IPS-15b (cell line): ENCODE data around the gene CDC42SE2.

Experiments used
- H3K27me3 ChIP-seq: one replicate; pipeline ENCODE4 v1.6.1; 2013; ENCODE audit warnings: low read length; ENCODE audit not compliant: control insufficient read depth, insufficient read depth
- H3K36me3 ChIP-seq: one replicate; pipeline ENCODE4 v1.6.1; 2013; ENCODE audit warnings: low read length; ENCODE audit not compliant: control insufficient read depth, insufficient read depth
- H3K4me1 ChIP-seq: one replicate; pipeline ENCODE4 v1.6.1; 2013; ENCODE audit warnings: mild to moderate bottlenecking, low read length; ENCODE audit not compliant: control insufficient read depth, insufficient read depth
- H3K4me3 ChIP-seq: one replicate; pipeline ENCODE4 v1.5.1; 2013; ENCODE audit warnings: low read depth, low read length
- H3K9ac ChIP-seq: one replicate; pipeline ENCODE4 v1.6.1; 2013; ENCODE audit warnings: low read depth, mild to moderate bottlenecking, low read length
- H3K9me3 ChIP-seq: one replicate; pipeline ENCODE4 v1.6.1; 2013; ENCODE audit warnings: mild to moderate bottlenecking, low read length; ENCODE audit not compliant: control insufficient read depth, insufficient read depth

CDC42SE2 gene

DNA sequence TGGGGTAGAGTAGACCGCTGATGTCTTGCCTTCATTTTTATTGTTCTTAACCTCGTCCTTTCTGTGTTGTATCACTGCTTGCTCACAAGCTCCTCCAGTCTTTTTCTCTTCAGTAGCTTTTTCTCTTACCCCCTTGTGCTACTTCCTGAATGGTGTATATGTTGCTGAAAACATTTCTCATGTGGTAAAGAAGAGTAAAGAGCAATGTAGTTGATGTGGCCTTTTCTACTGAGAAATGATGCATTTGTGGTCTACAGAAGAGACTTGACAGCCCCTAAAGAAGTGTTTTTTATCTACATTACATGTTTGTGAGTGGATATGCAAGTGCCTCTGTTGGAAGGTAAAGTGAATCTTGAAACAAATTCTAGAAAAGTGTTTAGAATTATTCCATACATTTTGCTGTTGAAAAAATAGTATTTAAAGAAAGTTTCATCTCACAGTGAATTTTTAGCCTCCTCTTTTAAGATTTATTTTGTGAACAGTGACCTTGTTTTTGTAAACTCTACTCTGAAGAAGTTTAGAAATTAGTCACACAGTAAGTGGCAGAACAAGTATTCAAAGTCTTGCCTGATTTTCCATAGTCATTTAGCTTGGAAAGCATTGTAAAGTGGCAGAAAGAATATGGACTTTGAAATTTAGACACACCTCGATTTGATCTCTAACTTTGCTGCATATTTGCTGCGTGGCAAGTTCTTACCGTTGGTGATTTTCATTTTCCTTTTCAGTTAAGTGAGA is 17.4 kb downstream of the CDC42SE2 start:
- Histone ChIP-seq H3K9ac (no peak overlapping the region), H3K4me1 (no peaks in the 10 kb centered on the region), H3K27me3 (no peaks in the 10 kb centered on the region), H3K9me3 (no peaks in the 10 kb centered on the region), H3K36me3 (no peaks in the 10 kb centered on the region), H3K4me3 (no peak overlapping the region)

DNA sequence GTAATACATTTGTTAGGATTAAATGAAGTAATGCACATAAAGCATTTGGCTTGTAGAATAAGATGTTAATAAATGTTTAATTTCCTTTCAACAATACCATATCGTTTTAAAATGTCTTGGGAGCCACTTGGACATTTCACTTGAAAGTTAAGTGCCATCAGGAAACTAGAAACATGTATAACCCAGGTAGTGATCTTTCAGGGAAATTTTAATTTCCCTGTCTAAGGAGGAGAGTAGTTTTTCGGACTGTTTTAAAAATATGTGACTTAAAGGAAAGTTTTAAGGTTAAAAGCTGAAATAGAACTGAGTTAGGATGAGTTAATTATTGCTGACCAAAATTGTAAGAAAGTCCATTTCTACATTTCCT is 18.0 kb downstream of the CDC42SE2 start:
- H3K4me1 ChIP-seq, result no peaks in the 10 kb centered on the region
- no peak overlapping the region for H3K4me3 ChIP-seq
- no peak overlapping the region for H3K9ac ChIP-seq
- no peaks in the 10 kb centered on the region for H3K36me3 ChIP-seq
- H3K27me3 ChIP-seq, result no peaks in the 10 kb centered on the region
- H3K9me3 ChIP-seq, result no peaks in the 10 kb centered on the region

DNA sequence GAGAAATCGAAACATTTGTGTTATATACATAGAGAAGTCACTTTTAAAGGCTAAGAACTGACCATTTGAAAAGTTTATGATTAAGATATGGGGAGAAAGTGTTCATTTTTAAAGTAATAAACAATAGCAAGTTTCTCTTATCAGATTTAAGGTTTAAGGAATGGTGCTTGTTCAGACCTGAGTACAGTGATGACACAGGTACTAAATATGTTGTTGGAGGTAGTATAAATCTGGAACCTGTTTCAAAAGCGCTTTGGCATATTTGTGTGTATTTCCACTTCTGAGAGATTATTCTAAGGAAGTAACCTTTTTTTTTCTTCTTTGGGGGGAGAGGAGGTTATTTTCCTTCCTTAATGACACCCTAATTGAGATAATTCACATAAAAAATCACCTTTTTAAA is 18.4 kb downstream of the CDC42SE2 start:
- H3K4me1 ChIP-seq, result no peaks in the 10 kb centered on the region
- no peaks in the 10 kb centered on the region for H3K36me3 ChIP-seq

DNA sequence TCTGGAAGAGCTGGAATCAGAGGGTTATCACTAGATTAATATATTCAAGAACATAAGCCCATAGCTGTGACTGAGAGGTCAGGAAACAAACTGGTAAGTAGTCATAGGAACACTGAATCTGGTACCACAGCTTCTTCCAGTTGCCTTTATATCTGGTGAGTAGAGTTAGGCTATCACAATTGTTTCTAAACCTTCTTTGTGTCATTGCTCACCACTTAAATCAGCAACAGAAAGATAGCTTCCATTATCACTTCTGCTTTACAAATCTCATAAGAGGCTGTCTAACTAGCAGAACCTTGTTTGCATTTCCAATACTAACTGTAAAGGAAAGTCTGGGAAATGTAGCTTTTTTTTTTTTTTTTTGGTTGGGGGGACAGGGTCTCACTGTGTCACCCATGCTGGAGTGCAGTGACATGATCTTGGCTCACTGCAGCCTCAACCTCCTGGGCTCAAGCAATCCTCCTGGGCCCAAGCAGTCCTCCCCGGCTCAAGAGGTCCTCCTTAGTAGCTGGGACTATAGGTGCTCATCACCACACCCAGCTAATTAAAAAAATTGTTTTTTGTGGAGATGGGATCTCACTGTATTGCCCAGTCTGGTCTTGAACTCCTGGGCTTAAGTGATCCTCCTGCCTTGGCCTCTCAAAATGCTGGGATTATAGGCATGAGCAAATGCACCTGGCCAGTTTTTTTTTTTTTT is 22.0 kb downstream of the CDC42SE2 start:
- Histone ChIP-seq H3K4me3 (no peak overlapping the region), H3K9me3 (no peaks in the 10 kb centered on the region), H3K4me1 (no peaks in the 10 kb centered on the region), H3K36me3 (no peaks in the 10 kb centered on the region), H3K27me3 (no peaks in the 10 kb centered on the region), H3K9ac (no peak overlapping the region)

More for the DNA sequence above, 18.4 kb downstream of the CDC42SE2 start:
- Histone ChIP-seq H3K27me3 (no peaks in the 10 kb centered on the region), H3K4me3 (no peak overlapping the region), H3K9ac (no peak overlapping the region), H3K9me3 (no peaks in the 10 kb centered on the region)

DNA sequence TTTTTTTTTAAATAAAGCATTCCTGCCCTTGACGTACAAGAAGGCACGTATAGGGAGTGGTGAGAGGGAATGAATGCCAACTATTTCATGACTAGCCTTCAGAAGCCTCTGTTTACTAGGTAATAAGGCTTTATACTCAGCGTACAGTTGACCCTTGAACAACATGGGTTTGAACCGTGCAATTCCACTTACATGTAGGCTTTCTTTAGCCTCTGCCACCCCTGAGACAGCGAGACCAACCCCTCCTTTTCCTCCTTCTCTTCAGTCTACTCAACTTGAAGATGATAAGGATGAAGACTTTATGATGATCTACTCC is 22.5 kb downstream of the CDC42SE2 start:
- H3K9ac ChIP-seq, result no peak overlapping the region
- no peaks in the 10 kb centered on the region for H3K27me3 ChIP-seq
- no peaks in the 10 kb centered on the region for H3K9me3 ChIP-seq
- no peak overlapping the region for H3K4me3 ChIP-seq
- H3K4me1 ChIP-seq, result no peaks in the 10 kb centered on the region
- no peaks in the 10 kb centered on the region for H3K36me3 ChIP-seq

DNA sequence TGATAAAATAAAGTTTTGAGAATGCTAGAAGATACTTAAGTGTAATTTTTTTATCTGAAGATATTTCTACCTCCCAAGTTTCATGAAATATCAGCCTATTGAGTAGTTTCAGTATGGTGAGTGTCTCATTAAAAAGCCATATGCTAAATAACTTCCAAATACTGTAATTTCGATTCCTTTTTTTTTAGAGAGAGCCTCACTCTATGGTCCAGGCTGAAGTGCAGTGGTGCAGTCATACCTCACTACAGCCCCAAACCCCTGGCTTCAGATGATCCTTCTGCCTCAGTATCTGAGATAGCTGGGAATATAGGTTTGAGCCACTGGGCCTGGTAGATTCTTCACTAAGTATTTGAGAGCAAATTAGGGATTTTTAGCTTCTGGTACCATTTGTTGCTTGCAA is 24.5 kb downstream of the CDC42SE2 start:
- no peaks in the 10 kb centered on the region for H3K4me1 ChIP-seq
- no peaks in the 10 kb centered on the region for H3K9me3 ChIP-seq
- H3K4me3 ChIP-seq, result no peak overlapping the region
- H3K27me3 ChIP-seq, result no peaks in the 10 kb centered on the region
- H3K36me3 ChIP-seq, result no peaks in the 10 kb centered on the region
- no peak overlapping the region for H3K9ac ChIP-seq

DNA sequence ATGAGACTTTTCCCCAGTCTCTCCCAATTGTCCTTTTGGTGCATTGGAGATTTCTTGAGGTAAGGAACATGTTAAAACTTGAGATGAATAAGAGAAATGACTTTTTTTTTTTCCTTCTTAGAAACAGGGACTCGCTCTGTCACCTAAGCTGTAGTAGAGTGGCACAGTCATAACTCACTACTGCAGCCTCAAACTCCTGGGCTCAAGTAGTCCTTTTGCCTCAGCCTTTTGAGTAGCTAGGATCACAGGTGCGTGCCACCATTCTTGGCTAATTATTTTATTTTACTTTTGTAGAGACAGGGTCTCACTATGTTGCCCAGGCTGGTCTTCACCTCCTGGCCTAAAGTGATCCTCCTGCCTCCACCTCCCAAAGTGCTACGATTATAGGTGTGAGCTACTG is 25.9 kb downstream of the CDC42SE2 start:
- Histone ChIP-seq H3K4me3 (no peak overlapping the region), H3K27me3 (no peaks in the 10 kb centered on the region), H3K9me3 (no peaks in the 10 kb centered on the region), H3K36me3 (no peaks in the 10 kb centered on the region), H3K4me1 (no peaks in the 10 kb centered on the region), H3K9ac (no peak overlapping the region)

DNA sequence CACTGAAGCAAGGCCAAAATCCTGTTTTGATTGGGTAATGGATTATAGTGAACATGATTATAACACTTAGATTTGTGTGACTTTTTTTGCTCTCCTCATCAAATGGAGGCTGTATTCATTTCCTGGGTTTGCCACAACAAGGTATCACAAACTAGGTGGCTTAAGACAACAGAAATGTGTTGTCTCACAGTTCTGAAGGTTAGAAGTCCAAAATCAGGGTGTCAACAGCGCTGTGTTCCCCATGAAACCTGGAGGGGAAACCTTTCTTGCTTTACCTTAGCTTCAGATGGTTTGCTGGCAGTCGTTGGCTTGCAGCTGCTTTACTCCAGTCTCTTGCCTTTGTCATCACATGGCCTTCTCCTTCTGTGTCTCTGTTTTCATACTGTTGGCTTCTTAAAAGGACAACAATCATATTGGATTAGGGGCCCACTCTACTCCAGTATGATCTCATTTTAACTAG is 32.4 kb downstream of the CDC42SE2 start:
- H3K4me1 ChIP-seq, result peaks cover 3% of the 10 kb centered on the region
- no peaks in the 10 kb centered on the region for H3K36me3 ChIP-seq
- H3K9ac ChIP-seq, result no peak overlapping the region
- no peak overlapping the region for H3K4me3 ChIP-seq
- no peaks in the 10 kb centered on the region for H3K9me3 ChIP-seq
- no peaks in the 10 kb centered on the region for H3K27me3 ChIP-seq

DNA sequence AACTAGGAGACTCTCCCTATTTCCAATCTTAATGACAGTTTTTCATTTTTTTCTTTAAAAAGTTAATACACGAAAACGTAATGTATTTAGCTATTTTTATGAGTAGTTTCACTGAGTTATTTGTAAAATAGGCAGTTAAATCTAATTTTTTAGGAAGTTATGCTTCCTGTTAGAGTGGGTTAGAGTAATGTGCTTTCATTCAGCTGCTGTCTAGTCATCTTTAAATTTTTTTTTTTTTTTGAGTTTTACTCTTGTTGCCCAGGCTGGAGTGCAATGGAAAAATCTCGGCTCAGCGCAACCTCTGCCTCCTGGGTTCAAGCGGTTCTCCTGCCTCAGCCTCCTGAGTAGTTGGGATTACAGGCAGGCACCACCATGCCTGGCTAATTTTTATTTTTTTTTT is 34.0 kb downstream of the CDC42SE2 start:
- no peaks in the 10 kb centered on the region for H3K9me3 ChIP-seq
- no peak overlapping the region for H3K9ac ChIP-seq
- no peaks in the 10 kb centered on the region for H3K27me3 ChIP-seq
- H3K36me3 ChIP-seq, result no peaks in the 10 kb centered on the region
- H3K4me3 ChIP-seq, result no peak overlapping the region
- peaks cover 3% of the 10 kb centered on the region for H3K4me1 ChIP-seq

DNA sequence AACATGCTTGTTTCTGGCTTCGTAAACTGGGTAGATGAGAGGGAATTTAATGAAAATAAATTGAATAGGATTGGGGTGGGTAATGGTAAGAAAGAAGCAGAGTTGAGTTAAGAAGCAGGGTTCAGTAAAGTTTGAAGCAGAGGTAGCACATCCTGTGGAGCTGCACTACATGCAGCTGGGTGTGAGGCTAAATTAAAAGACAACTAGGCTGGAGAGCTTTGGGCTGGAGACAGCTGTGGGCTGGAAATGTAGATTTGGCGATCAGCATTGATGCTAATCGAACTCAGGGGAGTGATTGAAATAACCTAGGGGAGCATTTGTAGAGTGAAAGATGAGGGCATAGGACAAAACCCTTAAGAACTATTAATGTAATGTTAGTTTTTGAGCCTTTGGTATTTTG is 35.6 kb downstream of the CDC42SE2 start:
- Histone ChIP-seq H3K9ac (no peak overlapping the region), H3K4me3 (no peak overlapping the region), H3K4me1 (peaks cover 3% of the 10 kb centered on the region), H3K27me3 (no peaks in the 10 kb centered on the region), H3K36me3 (no peaks in the 10 kb centered on the region), H3K9me3 (no peaks in the 10 kb centered on the region)

DNA sequence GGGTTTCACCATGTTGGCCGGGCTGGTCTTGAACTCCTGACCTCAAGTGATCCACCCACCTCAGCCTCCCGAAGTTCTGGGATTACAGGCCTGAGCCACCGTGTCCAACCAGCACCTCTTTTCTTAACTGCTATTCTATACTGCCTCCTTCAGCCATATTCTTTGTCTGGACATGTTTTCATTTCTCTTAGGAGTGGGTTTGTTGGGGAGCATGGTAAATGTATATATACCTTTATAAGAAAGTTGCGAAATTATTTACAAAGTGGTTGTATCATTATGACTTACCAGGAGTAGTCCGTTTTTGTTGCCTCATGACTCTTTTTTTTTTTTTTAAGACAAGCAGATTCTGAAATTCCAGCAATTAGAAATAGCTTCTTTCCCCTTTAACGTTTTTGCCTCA is 38.7 kb downstream of the CDC42SE2 start:
- H3K9ac ChIP-seq, result no peak overlapping the region
- no peaks in the 10 kb centered on the region for H3K36me3 ChIP-seq
- H3K4me3 ChIP-seq, result no peak overlapping the region
- H3K9me3 ChIP-seq, result no peaks in the 10 kb centered on the region
- no peaks in the 10 kb centered on the region for H3K27me3 ChIP-seq
- peaks cover 3% of the 10 kb centered on the region for H3K4me1 ChIP-seq

DNA sequence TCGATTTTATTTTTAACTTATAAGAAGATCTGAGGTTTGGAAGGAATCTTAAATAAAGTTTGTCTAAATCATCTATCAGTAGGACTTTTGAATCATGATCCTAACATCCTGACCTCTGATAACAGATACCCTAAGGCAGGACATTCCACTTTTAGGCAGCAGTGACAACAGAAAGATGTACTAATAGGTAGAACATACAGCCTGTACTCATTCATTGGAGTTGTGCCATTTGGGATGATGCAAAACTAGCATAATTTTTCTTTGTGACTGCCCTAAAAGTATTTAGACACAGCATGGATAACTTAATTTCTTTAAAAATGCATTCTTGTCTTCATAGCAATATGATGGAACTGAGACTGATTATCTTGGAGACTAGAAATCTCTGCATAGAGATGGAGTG is 39.7 kb downstream of the CDC42SE2 start:
- no peaks in the 10 kb centered on the region for H3K9me3 ChIP-seq
- H3K27me3 ChIP-seq, result no peaks in the 10 kb centered on the region
- no peak overlapping the region for H3K4me3 ChIP-seq
- peaks cover 3% of the 10 kb centered on the region for H3K4me1 ChIP-seq
- no peaks in the 10 kb centered on the region for H3K36me3 ChIP-seq
- no peak overlapping the region for H3K9ac ChIP-seq
